NCI-H510A treated with DMSO at 0.1 percent for 48 hours (cell line): Measurements from ENCODE around the gene MAPKAPK5.
"Not testable (repeated sequence)": the region's sequence is repeated elsewhere in the genome, so short reads cannot be mapped to it uniquely, and the experiment has no call there.

Source experiments
- DNase-seq: peaks from one replicate; lab custom pipeline; 2025; lab: John Stamatoyannopoulos, UW

MAPKAPK5 gene

GRCh38 chr12:111827907-111828306, 14.1 kb upstream of the MAPKAPK5 start:
- DNase-seq: no peak

GRCh38 chr12:111828338-111828979, 13.6 kb upstream of the MAPKAPK5 start:
- no peak for DNase-seq

- not testable (repeated sequence) for DNase-seq
Measured at GRCh38 chr12:111829635-111830034, 12.4 kb upstream of the MAPKAPK5 start.

- DNase-seq: not testable (repeated sequence)
Measured at GRCh38 chr12:111834740-111835386, 7.2 kb upstream of the MAPKAPK5 start.

GRCh38 chr12:111835531-111836181, 6.4 kb upstream of the MAPKAPK5 start:
- DNase-seq: not testable (repeated sequence)

GRCh38 chr12:111838353-111838752, 3.7 kb upstream of the MAPKAPK5 start:
- no peak for DNase-seq

- DNase-seq: no peak
Measured at GRCh38 chr12:111840807-111841206, 1.2 kb upstream of the MAPKAPK5 start.

GRCh38 chr12:111841236-111841749, 735 bp upstream of the MAPKAPK5 start:
- peak; percentile 71 for DNase-seq

- DNase-seq: no peak
Measured at GRCh38 chr12:111842556-111843396, 748 bp downstream of the MAPKAPK5 start.

- no peak for DNase-seq
Measured at GRCh38 chr12:111846016-111846415, 4.0 kb downstream of the MAPKAPK5 start.

- no peak for DNase-seq
Measured at GRCh38 chr12:111850526-111850925, 8.5 kb downstream of the MAPKAPK5 start.

GRCh38 chr12:111858186-111858585, 16.2 kb downstream of the MAPKAPK5 start:
- no peak for DNase-seq

- DNase-seq: no peak
Measured at GRCh38 chr12:111858778-111859177, 16.8 kb downstream of the MAPKAPK5 start.

- DNase-seq: no peak
Measured at GRCh38 chr12:111864913-111865312, 22.9 kb downstream of the MAPKAPK5 start.

GRCh38 chr12:111867531-111867930, 25.5 kb downstream of the MAPKAPK5 start:
- no peak for DNase-seq

- DNase-seq: no peak
Measured at GRCh38 chr12:111868676-111869588, 26.9 kb downstream of the MAPKAPK5 start.

GRCh38 chr12:111869671-111870070, 27.6 kb downstream of the MAPKAPK5 start:
- DNase-seq: no peak

GRCh38 chr12:111870216-111870615, 28.2 kb downstream of the MAPKAPK5 start:
- no peak for DNase-seq

- DNase-seq: no peak
Measured at GRCh38 chr12:111870706-111871105, 28.7 kb downstream of the MAPKAPK5 start.

GRCh38 chr12:111873113-111873512, 31.1 kb downstream of the MAPKAPK5 start:
- DNase-seq: no peak

GRCh38 chr12:111881716-111882115, 39.7 kb downstream of the MAPKAPK5 start:
- no peak for DNase-seq
